Heart right ventricle (tissue), 16 donors: ENCODE measurements around the gene TWIST2. TPM values are rescaled to one million over a fixed set of nuclear protein-coding genes. Genes with fewer than 3 reads are reported as not detected.

Experiments
- ATAC-seq, 8 donors: fragments of 200-7000 bp; cut with Tn5 transposase; one replicate each; pipeline ENCODE4 v1.9.1; 2020; ENCODE audit warnings: mild to moderate bottlenecking in 8 of 8, moderate library complexity in 8 of 8, moderate number of reproducible peaks in 1 of 8
- DNase-seq, 2 donors: peaks; one replicate each; pipeline ENCODE4 v3.0.0-alpha.2; 2020
- H3K27ac ChIP-seq, 10 donors: fragments of 200-600 bp; sonication (generic) in 2 of 10; one replicate each; pipeline versions ENCODE4 v1.5.0 to v1.8.0; 2020 to 2022; ENCODE audit warnings: mild to moderate bottlenecking in 3 of 10
- H3K27me3 ChIP-seq, 7 donors: fragments of 200-600 bp; one replicate each; pipeline ENCODE4 v1.8.0; 2021 to 2022; ENCODE audit warnings: mild to moderate bottlenecking in 2 of 7
- H3K36me3 ChIP-seq, 9 donors: fragments of 200-600 bp; sonication (generic) in 1 of 9; one replicate each; pipeline versions ENCODE4 v1.5.0 to v1.8.0; 2020 to 2022; ENCODE audit warnings: mild to moderate bottlenecking in 2 of 9
- H3K4me1 ChIP-seq, 9 donors: fragments of 200-600 bp; sonication (generic) in 1 of 9; one replicate each; pipeline versions ENCODE4 v1.5.0 to v1.8.0; 2020 to 2022; ENCODE audit warnings: mild to moderate bottlenecking in 4 of 9
- H3K4me3 ChIP-seq, 10 donors: fragments of 200-600 bp; sonication (generic) in 2 of 10; one replicate each; pipeline versions ENCODE4 v1.5.0 to v1.8.0; 2020 to 2022; ENCODE audit warnings: mild to moderate bottlenecking in 7 of 10, moderate library complexity in 2 of 10
- H3K9me3 ChIP-seq, 11 donors: fragments of 200-600 bp in 10 of 11; sonication (generic) in 2 of 11; one replicate each; pipeline versions ENCODE4 v1.5.0 to v1.8.0; 2013 to 2022; ENCODE audit warnings: mild to moderate bottlenecking in 2 of 11, control low read depth in 1 of 11, moderate library complexity in 1 of 11
- CTCF ChIP-seq, 9 donors: fragments of 200-600 bp; sonication (generic) in 2 of 9; IDR thresholded peaks; one replicate each; pipeline versions ENCODE4 v1.5.0 to v1.8.0; 2021 to 2022; ENCODE audit warnings: antibody characterized with exemption in 9 of 9, mild to moderate bottlenecking in 5 of 9, moderate library complexity in 1 of 9
- WGBS, 2 donors: extraction: QIAGEN DNeasy Blood & Tissue Kit; methylation state at CpG; one replicate each; pipeline ENCODE4 v1.1.7; 2013; ENCODE audit warnings: inconsistent platforms in 1 of 2; 5-methylcytosine and 5-hydroxymethylcytosine counted together
- intact Hi-C, 10 donors: fragments of 100-400 bp; cut with DNase I; formaldehyde crosslinking; loops; one replicate each; pipeline versions ENCODE4 v1.11.1 to v1.14.2; 2022
- polyA plus RNA-seq, 2 donors: library from polyadenylated mRNA; stranded (reverse); fragments of 200-250 nt; gene quantifications; one replicate each; pipeline ENCODE4 v1.2.3, GENCODE V29; 2013
- total RNA-seq, 10 donors: library from RNA; stranded (reverse); fragmentation: NEBNext Ultra II Directional in 3 of 10; extraction: Animal tissue kit (Norgen Biotek cat#: 25700) in 3 of 10; gene quantifications; one replicate each; pipeline versions ENCODE4 v1.2.1 to v1.2.4, GENCODE V29; 2021 to 2023
- donor health status: Arrhythmogenic right ventricular cardiomyopathy.
- donor health status: ischemic (EF 13 %, LVEDD 7.1; RV severe dilation, severe dysfunction).
- donor health status: healthy with polysubstance abuse.
- donor health status: DM: no; HTN: yes; CAD: no.
- donor health status: DM: no; HTN: no; CAD: no.
- donor health status: ischemic (EF 25% LVEDD 6.9; RV normal size, moderate dysfunction).
- donor health status: ischemic (EF 25% LVEDD 5.7; RV mildly dilated, moderate dysfunction).
- donor health status: healthy.
- donor health status: DM: yes; HTN: yes; CAD: no.
- donor health status: Ischemic cardiomyopathy.
- donor health status: ischemic (EF 35%, LVEDD 5.7; RV mildly dilated, moderate dysfunction).
- donor health status: nonischemic (EF 11% LVEDD 7.7; RV severe dilation, severe dysfunction).
- donor health status: DM: yes; HTN: yes; CAD: no.
- donor health status: PGD.
- donor health status: ischemic (EF 29% LVEDD 5.4; RV normal size, mild dysfunction).
- donor health status: nonischemic (EF 23%, LVEDD 6.1; RV moderate dilation, normal function).

Gene TWIST2
- total and polyA plus RNA-seq, 12 donors: 0.19 to 3.5 (median 1.1) TPM

GRCh38 chr2:238855299-238855698, 7.4 kb downstream of the TWIST2 start:
- WGBS, 2 donors: 91 to 93% methylated on average over 9 of the region's 9 CpGs
- Histone ChIP-seq H3K27ac (no peak overlapping the region), H3K4me3 (no peak overlapping the region), H3K4me1 (no peaks in the 10 kb centered on the region), H3K9me3 (no peaks in the 10 kb centered on the region), H3K36me3 (no peaks in the 10 kb centered on the region), H3K27me3 (peaks cover 0 to 68% (median 59%) of the 10 kb centered on the region in 7 donors)
- intact Hi-C loops: no loop called here
- no peak for DNase-seq
- ATAC-seq: no peak
- TF ChIP-seq CTCF (IDR thresholded peaks at IDR 0.05): no peak

- Histone ChIP-seq H3K27me3 (peaks cover 0 to 62% (median 52%) of the 10 kb centered on the region in 7 donors), H3K4me1 (no peaks in the 10 kb centered on the region)
These were observed 8.2 kb downstream of the TWIST2 start for GRCh38 chr2:238855891-238856580.

GRCh38 chr2:238856713-238857567, 9.1 kb downstream of the TWIST2 start:
- Histone ChIP-seq H3K27ac (no peak overlapping the region), H3K27me3 (peaks cover 0 to 53% (median 43%) of the 10 kb centered on the region in 7 donors), H3K4me3 (no peak overlapping the region), H3K36me3 (no peaks in the 10 kb centered on the region), H3K9me3 (no peaks in the 10 kb centered on the region), H3K4me1 (no peaks in the 10 kb centered on the region)
- no peak for TF ChIP-seq CTCF (IDR thresholded peaks at IDR 0.05)
- DNase-seq (no peak), ATAC-seq (no peak)
- 77 to 80% methylated on average over 16 of the region's 16 CpGs for WGBS, 2 donors
- intact Hi-C loops: no loop called here

More at GRCh38 chr2:238855891-238856580, 8.2 kb downstream of the TWIST2 start:
- intact Hi-C loops: no loop called here
- no peaks in the 10 kb centered on the region for H3K36me3 ChIP-seq
- 80 to 81% methylated on average over 12 of the region's 12 CpGs for WGBS, 2 donors
- ATAC-seq: no peak
- TF ChIP-seq CTCF (IDR thresholded peaks at IDR 0.05): no peak
- no peak overlapping the region for H3K27ac ChIP-seq
- H3K4me3 ChIP-seq: no peak overlapping the region
- DNase-seq: no peak
- H3K9me3 ChIP-seq: no peaks in the 10 kb centered on the region

- no peak for ATAC-seq
- H3K4me3 ChIP-seq: no peak overlapping the region
- H3K27me3 ChIP-seq: peaks cover 0 to 44% (median 33%) of the 10 kb centered on the region in 7 donors
- no peaks in the 10 kb centered on the region for H3K9me3 ChIP-seq
- H3K36me3 ChIP-seq: no peaks in the 10 kb centered on the region
- intact Hi-C loops: no loop called here
- 81 to 90% methylated on average over 4 of the region's 4 CpGs for WGBS, 2 donors
- no peaks in the 10 kb centered on the region for H3K4me1 ChIP-seq
- no peak overlapping the region for H3K27ac ChIP-seq
- TF ChIP-seq CTCF (IDR thresholded peaks at IDR 0.05): no peak
- DNase-seq: no peak
These were observed 10.1 kb downstream of the TWIST2 start for GRCh38 chr2:238857959-238858358.
